HG03139 (cell line): ENCODE data around the gene AOPEP.

Source experiments
- ATAC-seq: cut with Tn5 transposase; IDR thresholded peaks from one replicate; pipeline ENCODE4 v1.9.1; 2021; ENCODE audit not compliant: unreplicated experiment

AOPEP gene

GRCh38 chr9:94889628-94890027, 163.1 kb downstream of the AOPEP start:
- ATAC-seq = no peak

- ATAC-seq = no peak
These were observed 164.7 kb downstream of the AOPEP start for GRCh38 chr9:94891183-94891582.

- no peak for ATAC-seq
These were observed 166.2 kb downstream of the AOPEP start for GRCh38 chr9:94892675-94893074.

- no peak for ATAC-seq
These were observed 167.7 kb downstream of the AOPEP start for GRCh38 chr9:94894094-94894699.

GRCh38 chr9:94895668-94896067, 169.2 kb downstream of the AOPEP start:
- no peak for ATAC-seq

GRCh38 chr9:94896512-94896911, 170.0 kb downstream of the AOPEP start:
- no peak for ATAC-seq

- ATAC-seq = no peak
These were observed 173.1 kb downstream of the AOPEP start for GRCh38 chr9:94899464-94900221.

GRCh38 chr9:94900222-94901018, 173.9 kb downstream of the AOPEP start:
- ATAC-seq = no peak

GRCh38 chr9:94901019-94901363, 174.5 kb downstream of the AOPEP start:
- no peak for ATAC-seq

- ATAC-seq = no peak
These were observed 177.5 kb downstream of the AOPEP start for GRCh38 chr9:94903961-94904421.

- no peak for ATAC-seq
These were observed 178.3 kb downstream of the AOPEP start for GRCh38 chr9:94904806-94905205.

GRCh38 chr9:94905606-94906005, 179.1 kb downstream of the AOPEP start:
- ATAC-seq = no peak

- ATAC-seq = no peak
These were observed 179.7 kb downstream of the AOPEP start for GRCh38 chr9:94906181-94906580.

- no peak for ATAC-seq
These were observed 180.2 kb downstream of the AOPEP start for GRCh38 chr9:94906713-94907112.

GRCh38 chr9:94907264-94907936, 180.9 kb downstream of the AOPEP start:
- ATAC-seq = no peak

- ATAC-seq = no peak
These were observed 181.6 kb downstream of the AOPEP start for GRCh38 chr9:94908011-94908563.

GRCh38 chr9:94908583-94909249, 182.2 kb downstream of the AOPEP start:
- ATAC-seq = no peak

- ATAC-seq = no peak
These were observed 182.9 kb downstream of the AOPEP start for GRCh38 chr9:94909250-94909894.

GRCh38 chr9:94909965-94910730, 183.6 kb downstream of the AOPEP start:
- no peak for ATAC-seq
